ENCODE measurements around the gene ANKRD36B.
"Not testable (repeated sequence)": the region's sequence is repeated elsewhere in the genome, so short reads cannot be mapped to it uniquely, and the experiment has no call there.

DNA sequence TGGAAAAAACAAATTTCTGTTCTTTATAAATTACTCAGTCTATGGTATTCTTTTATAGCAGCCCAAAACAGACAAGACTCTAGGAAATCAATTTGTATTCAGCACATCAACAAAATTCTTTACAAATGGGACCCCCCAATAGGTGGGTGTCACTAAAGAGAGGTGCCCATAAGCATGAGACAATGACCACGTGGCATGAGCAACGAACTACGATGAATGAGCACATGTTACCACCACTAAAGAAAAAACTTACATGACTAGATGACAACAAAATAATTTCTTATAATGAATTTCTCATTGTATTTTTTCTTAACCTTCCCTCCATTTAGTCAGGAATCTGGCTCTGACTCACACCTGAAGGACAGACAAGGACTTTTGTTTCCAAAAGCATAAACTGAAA, 3.8 kb upstream of the ANKRD36B start:
- TF ChIP-seq, protein P1, sequence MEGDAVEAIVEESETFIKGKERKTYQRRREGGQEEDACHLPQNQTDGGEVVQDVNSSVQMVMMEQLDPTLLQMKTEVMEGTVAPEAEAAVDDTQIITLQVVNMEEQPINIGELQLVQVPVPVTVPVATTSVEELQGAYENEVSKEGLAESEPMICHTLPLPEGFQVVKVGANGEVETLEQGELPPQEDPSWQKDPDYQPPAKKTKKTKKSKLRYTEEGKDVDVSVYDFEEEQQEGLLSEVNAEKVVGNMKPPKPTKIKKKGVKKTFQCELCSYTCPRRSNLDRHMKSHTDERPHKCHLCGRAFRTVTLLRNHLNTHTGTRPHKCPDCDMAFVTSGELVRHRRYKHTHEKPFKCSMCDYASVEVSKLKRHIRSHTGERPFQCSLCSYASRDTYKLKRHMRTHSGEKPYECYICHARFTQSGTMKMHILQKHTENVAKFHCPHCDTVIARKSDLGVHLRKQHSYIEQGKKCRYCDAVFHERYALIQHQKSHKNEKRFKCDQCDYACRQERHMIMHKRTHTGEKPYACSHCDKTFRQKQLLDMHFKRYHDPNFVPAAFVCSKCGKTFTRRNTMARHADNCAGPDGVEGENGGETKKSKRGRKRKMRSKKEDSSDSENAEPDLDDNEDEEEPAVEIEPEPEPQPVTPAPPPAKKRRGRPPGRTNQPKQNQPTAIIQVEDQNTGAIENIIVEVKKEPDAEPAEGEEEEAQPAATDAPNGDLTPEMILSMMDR (IDR thresholded peaks at IDR 0.05; ENCODE audit: low read length), result not testable (repeated sequence)
- TF ChIP-seq EZH2 (IDR thresholded peaks at IDR 0.05; ENCODE audit: borderline replicate concordance, low read length), result not testable (repeated sequence)

Measured in OCI-LY1 (cell line).